Astrocyte (in vitro differentiated cells and primary cell): Measurements from ENCODE around the gene SAMD7.

Experiments used
- EZH2 ChIP-seq: IDR thresholded peaks from 2 replicates; pipeline ENCODE4 v1.6.1; 2012; ENCODE audit warnings: mild to moderate bottlenecking, low read length, inconsistent platforms; ENCODE audit not compliant: insufficient read depth
- TF ChIP-seq, protein P1 (sequence below): IDR thresholded peaks from 2 replicates; pipeline ENCODE4 v1.5.1; 2011; ENCODE audit warnings: low read depth, mild to moderate bottlenecking, inconsistent platforms, low read length, moderate library complexity; ENCODE audit not compliant: insufficient read depth

DNA sequence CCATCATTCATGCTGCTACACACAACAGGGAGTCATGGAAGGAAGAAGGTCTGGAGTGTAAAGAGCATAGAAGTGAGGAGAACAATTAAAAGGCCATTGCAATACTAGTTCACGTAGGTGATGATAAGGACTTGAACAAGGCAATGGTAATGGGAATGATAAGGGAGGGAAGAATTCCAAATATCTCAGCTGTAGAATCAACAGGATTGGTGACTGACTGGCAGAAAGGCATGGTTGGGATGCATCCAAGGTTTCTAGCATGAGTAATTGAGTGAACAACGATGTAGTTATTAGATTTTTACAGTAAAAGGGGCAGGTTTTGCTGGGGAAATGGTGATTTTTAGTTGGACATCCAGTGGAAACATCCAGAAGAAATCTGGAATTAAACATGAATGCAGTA is 52.8 kb downstream of the SAMD7 start:
- TF ChIP-seq, protein P1, sequence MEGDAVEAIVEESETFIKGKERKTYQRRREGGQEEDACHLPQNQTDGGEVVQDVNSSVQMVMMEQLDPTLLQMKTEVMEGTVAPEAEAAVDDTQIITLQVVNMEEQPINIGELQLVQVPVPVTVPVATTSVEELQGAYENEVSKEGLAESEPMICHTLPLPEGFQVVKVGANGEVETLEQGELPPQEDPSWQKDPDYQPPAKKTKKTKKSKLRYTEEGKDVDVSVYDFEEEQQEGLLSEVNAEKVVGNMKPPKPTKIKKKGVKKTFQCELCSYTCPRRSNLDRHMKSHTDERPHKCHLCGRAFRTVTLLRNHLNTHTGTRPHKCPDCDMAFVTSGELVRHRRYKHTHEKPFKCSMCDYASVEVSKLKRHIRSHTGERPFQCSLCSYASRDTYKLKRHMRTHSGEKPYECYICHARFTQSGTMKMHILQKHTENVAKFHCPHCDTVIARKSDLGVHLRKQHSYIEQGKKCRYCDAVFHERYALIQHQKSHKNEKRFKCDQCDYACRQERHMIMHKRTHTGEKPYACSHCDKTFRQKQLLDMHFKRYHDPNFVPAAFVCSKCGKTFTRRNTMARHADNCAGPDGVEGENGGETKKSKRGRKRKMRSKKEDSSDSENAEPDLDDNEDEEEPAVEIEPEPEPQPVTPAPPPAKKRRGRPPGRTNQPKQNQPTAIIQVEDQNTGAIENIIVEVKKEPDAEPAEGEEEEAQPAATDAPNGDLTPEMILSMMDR, result no peak
- no peak for TF ChIP-seq EZH2
